Gastroesophageal sphincter (tissue), 2 donors: ENCODE measurements around the gene SMCR8.
"Not testable (repeated sequence)": the region's sequence is repeated elsewhere in the genome, so short reads cannot be mapped to it uniquely, and the experiment has no call there.

Experiments
- EP300 ChIP-seq: sonication (generic); formaldehyde crosslinking; IDR thresholded peaks from one replicate; pipeline ENCODE4 v1.6.1; 2017; ENCODE audit warnings: antibody characterized with exemption, mild to moderate bottlenecking
- POLR2AphosphoS5 ChIP-seq: sonication (generic); formaldehyde crosslinking; IDR thresholded peaks from one replicate; pipeline ENCODE4 v1.6.1; 2017; ENCODE audit warnings: antibody characterized with exemption

DNA sequence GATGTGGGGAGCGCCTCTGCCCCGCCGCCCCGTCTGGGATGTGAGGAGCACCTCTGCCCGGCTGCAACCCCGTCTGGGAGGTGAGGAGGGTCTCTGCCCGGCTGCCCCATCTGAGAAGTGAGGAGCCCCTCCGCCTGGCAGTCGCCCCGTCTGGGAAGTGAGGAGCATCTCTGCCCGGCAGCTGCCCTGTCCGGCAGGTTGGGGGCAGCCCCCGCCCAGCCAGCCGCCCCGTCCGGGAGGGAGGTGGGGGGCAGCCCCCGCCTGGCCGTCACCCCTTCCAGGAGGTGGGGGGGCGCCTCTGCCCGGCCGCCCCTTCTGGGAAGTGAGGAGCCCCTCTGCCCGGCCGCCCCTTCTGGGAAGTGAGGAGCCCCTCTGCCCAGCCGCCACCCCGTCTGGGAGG is 23.1 kb downstream of the SMCR8 start:
- TF ChIP-seq EP300, POLR2AphosphoS5: not testable (repeated sequence)
